ENCODE results near the gene NEDD4L. TPM values are rescaled to one million over a fixed set of nuclear protein-coding genes. Genes with fewer than 3 reads are reported as not detected.

The NEDD4L gene
- polyA plus RNA-seq, 1 donor (not counting 4 experiments of a cell fraction or from before 2014, with no cell fraction given): 52.6 TPM

- Histone ChIP-seq H4K20me1 (ENCODE audit: control insufficient read depth, extremely low read depth, insufficient read depth, low read length) (no peaks in the 10 kb centered on the region), H3K27me3 (ENCODE audit: control insufficient read depth, extremely low read depth, insufficient read depth, low read length) (no peaks in the 10 kb centered on the region), H3K9ac (ENCODE audit: control insufficient read depth, extremely low read depth, insufficient read depth, low read length) (no peak overlapping the region), H3K79me2 (ENCODE audit: control insufficient read depth, insufficient read depth, low read length) (peaks cover 66% of the 10 kb centered on the region), H3K9me1 (ENCODE audit: control insufficient read depth, extremely low read depth, insufficient read depth, low read length) (no peaks in the 10 kb centered on the region), H2AFZ (ENCODE audit: control insufficient read depth, low read length) (no peak overlapping the region), H3K4me1 (ENCODE audit: control insufficient read depth, extremely low read depth, insufficient read depth, low read length) (peaks cover 11% of the 10 kb centered on the region), H3K9me3 (ENCODE audit: control insufficient read depth, low read depth, low read length) (no peaks in the 10 kb centered on the region), H3K27ac (ENCODE audit: control insufficient read depth, insufficient read depth, low read length) (no peak overlapping the region), H3K36me3 (ENCODE audit: control insufficient read depth in 2 of 2, extremely low read depth in 1 of 2, insufficient read depth in 2 of 2, low read length in 2 of 2) (peaks cover 5 to 17% of the 10 kb centered on the region in 2 experiments), H3K4me3 (ENCODE audit: control insufficient read depth in 2 of 3, extremely low read depth in 1 of 3, insufficient read depth in 2 of 3, low read depth in 1 of 3, low read length in 3 of 3) (no peak overlapping the region), H3K4me2 (ENCODE audit: control insufficient read depth, extremely low read depth, insufficient read depth, low read depth, low read length) (no peak overlapping the region)
- FAIRE-seq (no peak), DNase-seq (ENCODE audit: low read depth, low spot score) (no peak)
- TF ChIP-seq EZH2 (IDR thresholded peaks at IDR 0.05; ENCODE audit: low read length) (no peak), CTCF (optimal IDR thresholded peaks at IDR 0.05 in 1 of 3, IDR thresholded peaks at IDR 0.05 in 1 of 3, conservative IDR thresholded peaks at IDR 0.05 in 1 of 3; ENCODE audit: extremely low read depth in 1 of 3, insufficient read depth in 2 of 3, low read length in 3 of 3) (no peak)
- dilution Hi-C loops (cut with MboI; ENCODE audit: extremely low pct_ligation_motif_present, low sequenced_read_pairs): no loop called here
Observed at GRCh38 chr18:58251416-58251815, 207.4 kb downstream of the NEDD4L start.

- TF ChIP-seq CTCF (optimal IDR thresholded peaks at IDR 0.05 in 1 of 3, IDR thresholded peaks at IDR 0.05 in 1 of 3, conservative IDR thresholded peaks at IDR 0.05 in 1 of 3; ENCODE audit: extremely low read depth in 1 of 3, insufficient read depth in 2 of 3, low read length in 3 of 3): no peak
- TF ChIP-seq EZH2 (IDR thresholded peaks at IDR 0.05; ENCODE audit: low read length): no peak
- no peaks in the 10 kb centered on the region for H3K27me3 ChIP-seq (ENCODE audit: control insufficient read depth, extremely low read depth, insufficient read depth, low read length)
- peaks cover 6% of the 10 kb centered on the region for H3K4me1 ChIP-seq (ENCODE audit: control insufficient read depth, extremely low read depth, insufficient read depth, low read length)
- H3K4me3 ChIP-seq (ENCODE audit: control insufficient read depth in 2 of 3, extremely low read depth in 1 of 3, insufficient read depth in 2 of 3, low read depth in 1 of 3, low read length in 3 of 3): no peak overlapping the region
- H3K9me1 ChIP-seq (ENCODE audit: control insufficient read depth, extremely low read depth, insufficient read depth, low read length): no peaks in the 10 kb centered on the region
- dilution Hi-C loops (cut with MboI; ENCODE audit: extremely low pct_ligation_motif_present, low sequenced_read_pairs): no loop called here
- no peak overlapping the region for H3K4me2 ChIP-seq (ENCODE audit: control insufficient read depth, extremely low read depth, insufficient read depth, low read depth, low read length)
- DNase-seq (ENCODE audit: low read depth, low spot score) (no peak), FAIRE-seq (no peak)
- no peak overlapping the region for H3K27ac ChIP-seq (ENCODE audit: control insufficient read depth, insufficient read depth, low read length)
- no peaks in the 10 kb centered on the region for H3K9me3 ChIP-seq (ENCODE audit: control insufficient read depth, low read depth, low read length)
- H3K9ac ChIP-seq (ENCODE audit: control insufficient read depth, extremely low read depth, insufficient read depth, low read length): no peak overlapping the region
- H4K20me1 ChIP-seq (ENCODE audit: control insufficient read depth, extremely low read depth, insufficient read depth, low read length): no peaks in the 10 kb centered on the region
- peaks cover 66% of the 10 kb centered on the region for H3K79me2 ChIP-seq (ENCODE audit: control insufficient read depth, insufficient read depth, low read length)
- H3K36me3 ChIP-seq (ENCODE audit: control insufficient read depth in 2 of 2, extremely low read depth in 1 of 2, insufficient read depth in 2 of 2, low read length in 2 of 2): peaks cover 5 to 16% of the 10 kb centered on the region in 2 experiments
- H2AFZ ChIP-seq (ENCODE audit: control insufficient read depth, low read length): no peak overlapping the region
Observed at GRCh38 chr18:58252166-58252565, 208.1 kb downstream of the NEDD4L start.

Data from keratinocyte (primary cell).